Suprapubic skin (tissue), 4 donors: ENCODE data around the gene MAD1L1. TPM values are rescaled to one million over a fixed set of nuclear protein-coding genes. Genes with fewer than 3 reads are reported as not detected.

ENCODE experiments used
- DNase-seq, 2 donors: peaks; one replicate each; pipeline ENCODE4 v3.0.0-alpha.2; 2019; ENCODE audit warnings: low spot score in 2 of 2
- H3K27ac ChIP-seq: fragments of 200-600 bp; sonication (generic); one replicate; pipeline ENCODE4 v1.5.1; 2019
- H3K27me3 ChIP-seq: fragments of 200-600 bp; sonication (generic); one replicate; pipeline ENCODE4 v1.5.1; 2019
- H3K36me3 ChIP-seq: fragments of 200-600 bp; sonication (generic); one replicate; pipeline ENCODE4 v1.5.1; 2019
- H3K4me1 ChIP-seq: fragments of 200-600 bp; sonication (generic); one replicate; pipeline ENCODE4 v1.5.1; 2019
- H3K4me3 ChIP-seq: fragments of 200-600 bp; sonication (generic); one replicate; pipeline ENCODE4 v1.5.1; 2019; ENCODE audit warnings: mild to moderate bottlenecking
- H3K9me3 ChIP-seq: fragments of 200-600 bp; sonication (generic); one replicate; pipeline ENCODE4 v1.5.1; 2019
- CTCF ChIP-seq, 2 donors: fragments of 200-600 bp in 1 of 2; fragments of 450-650 bp in 1 of 2; sonication (generic) in 1 of 2; IDR thresholded peaks; one replicate each; pipeline ENCODE4 v1.5.1; 2016 to 2019; ENCODE audit warnings: antibody characterized with exemption in 2 of 2, mild to moderate bottlenecking in 1 of 2, moderate library complexity in 1 of 2
- EP300 ChIP-seq: sonication (generic); formaldehyde crosslinking; IDR thresholded peaks from one replicate; pipeline ENCODE4 v1.6.1; 2017; ENCODE audit warnings: antibody characterized with exemption
- POLR2A ChIP-seq, 2 donors: fragments of 450-650 bp; IDR thresholded peaks; one replicate each; pipeline ENCODE4 v1.6.1; 2017; ENCODE audit warnings: antibody characterized with exemption in 2 of 2, mild to moderate bottlenecking in 2 of 2, moderate library complexity in 2 of 2
- POLR2AphosphoS5 ChIP-seq, 3 donors: sonication (generic); formaldehyde crosslinking; IDR thresholded peaks; one replicate each; pipeline ENCODE4 v1.6.1; 2017; ENCODE audit warnings: antibody characterized with exemption in 3 of 3
- WGBS: methylation state at CpG from one replicate; pipeline ENCODE4 v1.1.5; 2018; 5-methylcytosine and 5-hydroxymethylcytosine counted together
- total RNA-seq, 4 donors: library from RNA; depleted of rRNA; stranded (reverse); fragments of >200 nt; gene quantifications; one replicate each; pipeline ENCODE4 v1.1.0, GENCODE V29; 2016

Gene MAD1L1
- total RNA-seq, 4 donors from 2014 or later, result 53.2 to 69.8 (median 62.2) TPM

- 53% methylated on average over 10 of the region's 10 CpGs for WGBS
- Histone ChIP-seq H3K27me3 (no peaks in the 10 kb centered on the region), H3K4me1 (peaks cover 5% of the 10 kb centered on the region), H3K36me3 (peaks cover 41% of the 10 kb centered on the region), H3K4me3 (no peak overlapping the region), H3K27ac (no peak overlapping the region), H3K9me3 (no peaks in the 10 kb centered on the region)
- no peak for DNase-seq
- TF ChIP-seq POLR2AphosphoS5 (IDR thresholded peaks at IDR 0.05), result no peak
- TF ChIP-seq POLR2A (IDR thresholded peaks at IDR 0.05), result no peak
- TF ChIP-seq EP300, result no peak
- no peak for TF ChIP-seq CTCF (IDR thresholded peaks at IDR 0.05)
Measured at GRCh38 chr7:2266911-2267310, 34.2 kb upstream of the MAD1L1 start.

- Histone ChIP-seq H3K9me3 (no peaks in the 10 kb centered on the region), H3K27me3 (no peaks in the 10 kb centered on the region), H3K36me3 (peaks cover 37% of the 10 kb centered on the region), H3K27ac (no peak overlapping the region), H3K4me3 (no peak overlapping the region), H3K4me1 (no peaks in the 10 kb centered on the region)
- DNase-seq, result no peak
- WGBS, result 98% methylated on average over 23 of the region's 23 CpGs
- TF ChIP-seq POLR2AphosphoS5 (IDR thresholded peaks at IDR 0.05) (no peak), POLR2A (IDR thresholded peaks at IDR 0.05) (no peak), EP300 (no peak), CTCF (IDR thresholded peaks at IDR 0.05) (no peak)
Measured at GRCh38 chr7:2264158-2264557, 31.4 kb upstream of the MAD1L1 start.

GRCh38 chr7:2263176-2263575 is 30.4 kb upstream of the MAD1L1 start:
- no peak overlapping the region for H3K4me3 ChIP-seq
- WGBS, result 90% methylated on average over 11 of the region's 18 CpGs
- H3K27ac ChIP-seq, result no peak overlapping the region
- TF ChIP-seq POLR2AphosphoS5 (IDR thresholded peaks at IDR 0.05), result no peak
- no peak for TF ChIP-seq EP300
- no peak for TF ChIP-seq POLR2A (IDR thresholded peaks at IDR 0.05)
- no peak for TF ChIP-seq CTCF (IDR thresholded peaks at IDR 0.05)
- H3K27me3 ChIP-seq, result no peaks in the 10 kb centered on the region
- no peaks in the 10 kb centered on the region for H3K4me1 ChIP-seq
- no peaks in the 10 kb centered on the region for H3K9me3 ChIP-seq
- DNase-seq, result no peak
- H3K36me3 ChIP-seq, result peaks cover 45% of the 10 kb centered on the region

- WGBS, result 88% methylated on average over 14 of the region's 14 CpGs
- no peak for DNase-seq
- Histone ChIP-seq H3K27ac (no peak overlapping the region), H3K9me3 (no peaks in the 10 kb centered on the region), H3K4me1 (no peaks in the 10 kb centered on the region), H3K4me3 (no peak overlapping the region), H3K36me3 (peaks cover 59% of the 10 kb centered on the region), H3K27me3 (no peaks in the 10 kb centered on the region)
- TF ChIP-seq POLR2A (IDR thresholded peaks at IDR 0.05) (no peak), POLR2AphosphoS5 (IDR thresholded peaks at IDR 0.05) (no peak), EP300 (no peak), CTCF (IDR thresholded peaks at IDR 0.05) (no peak)
Measured at GRCh38 chr7:2261611-2262010, 28.9 kb upstream of the MAD1L1 start.

GRCh38 chr7:2260820-2261219 is 28.1 kb upstream of the MAD1L1 start:
- 80% methylated on average over 4 of the region's 5 CpGs for WGBS
- no peaks in the 10 kb centered on the region for H3K4me1 ChIP-seq
- TF ChIP-seq POLR2AphosphoS5 (IDR thresholded peaks at IDR 0.05) (no peak), CTCF (IDR thresholded peaks at IDR 0.05) (no peak), POLR2A (IDR thresholded peaks at IDR 0.05) (no peak), EP300 (no peak)
- H3K27me3 ChIP-seq, result no peaks in the 10 kb centered on the region
- no peaks in the 10 kb centered on the region for H3K9me3 ChIP-seq
- no peak for DNase-seq
- no peak overlapping the region for H3K4me3 ChIP-seq
- H3K36me3 ChIP-seq, result peaks cover 67% of the 10 kb centered on the region
- H3K27ac ChIP-seq, result no peak overlapping the region
